ENCODE results near the gene C12orf43.

C12orf43 gene

DNA sequence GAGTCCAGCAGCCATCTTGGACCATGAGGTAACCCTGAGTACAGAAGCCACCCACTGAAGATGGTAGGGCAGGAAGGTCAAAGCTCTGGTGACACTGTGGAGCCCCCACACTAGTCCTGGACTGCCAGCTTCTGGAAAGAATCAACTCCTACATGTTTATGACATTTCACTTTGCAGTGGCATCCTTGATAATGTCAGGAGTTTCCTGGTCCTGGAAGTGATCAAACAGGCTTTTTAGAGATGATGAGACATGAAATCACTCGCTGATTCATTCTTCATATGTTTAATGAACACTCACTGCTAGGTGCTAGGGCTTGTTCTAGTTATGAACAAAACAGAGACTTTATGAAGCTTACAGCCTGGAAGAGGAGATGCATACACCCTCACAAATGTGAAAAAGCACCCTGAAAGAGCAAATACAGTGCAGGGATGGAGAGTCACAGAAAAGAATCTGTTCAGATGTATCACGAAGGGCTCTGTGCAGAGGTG lies 53.7 kb downstream of the C12orf43 start:
- H2BK120ac ChIP-seq (ENCODE audit: insufficient read depth, low read length, poor library complexity), result no peak overlapping the region
- no peak overlapping the region for H3K4me2 ChIP-seq (ENCODE audit: low read length)
- H4K8ac ChIP-seq (ENCODE audit: low read depth, low read length), result no peak overlapping the region
- DNase-seq, result no peak
- H2AFZ ChIP-seq (ENCODE audit: insufficient read depth, low read length, poor library complexity), result no peak overlapping the region
- no peak overlapping the region for H2BK12ac ChIP-seq (ENCODE audit: low read length)
- no peak overlapping the region for H3K14ac ChIP-seq (ENCODE audit: low read length)
- no peak overlapping the region for H3K27ac ChIP-seq (ENCODE audit: low read depth, low read length)
- no peak overlapping the region for H2AK5ac ChIP-seq (ENCODE audit: low read length)
- no peaks in the 10 kb centered on the region for H3K36me3 ChIP-seq (ENCODE audit: control insufficient read depth in 1 of 2, insufficient read depth in 2 of 2, low read length in 2 of 2)
- no peak overlapping the region for H4K12ac ChIP-seq (ENCODE audit: low read depth, low read length)
- H4K91ac ChIP-seq (ENCODE audit: low read depth, low read length), result no peak overlapping the region
- H3K4ac ChIP-seq (ENCODE audit: low read depth, low read length), result no peak overlapping the region
- no peak overlapping the region for H3K18ac ChIP-seq (ENCODE audit: low read length)
- no peaks in the 10 kb centered on the region for H3K4me1 ChIP-seq (ENCODE audit: control insufficient read depth in 1 of 2, insufficient read depth in 2 of 2, low read length in 2 of 2)
- no peaks in the 10 kb centered on the region for H3K79me2 ChIP-seq (ENCODE audit: control insufficient read depth, insufficient read depth, low read length, poor library complexity)
- WGBS (ENCODE audit: extremely low coverage, insufficient coverage, insufficient read length), result no CpG with 5 or more reads among the region's 2 CpGs
- no peak overlapping the region for H3K9ac ChIP-seq (ENCODE audit: low read length)
- no peak overlapping the region for H2BK5ac ChIP-seq (ENCODE audit: low read depth, low read length, poor library complexity)
- peaks cover 2% of the 10 kb centered on the region for H3K9me3 ChIP-seq (ENCODE audit: insufficient read depth, low read depth, low read length)
- H3K27me3 ChIP-seq (ENCODE audit: insufficient read depth, low read length), result no peaks in the 10 kb centered on the region
- H3K4me3 ChIP-seq (ENCODE audit: low read depth, low read length), result no peak overlapping the region
- H3K23ac ChIP-seq (ENCODE audit: low read length), result no peak overlapping the region
- H3K79me1 ChIP-seq (ENCODE audit: low read length), result no peaks in the 10 kb centered on the region

DNA sequence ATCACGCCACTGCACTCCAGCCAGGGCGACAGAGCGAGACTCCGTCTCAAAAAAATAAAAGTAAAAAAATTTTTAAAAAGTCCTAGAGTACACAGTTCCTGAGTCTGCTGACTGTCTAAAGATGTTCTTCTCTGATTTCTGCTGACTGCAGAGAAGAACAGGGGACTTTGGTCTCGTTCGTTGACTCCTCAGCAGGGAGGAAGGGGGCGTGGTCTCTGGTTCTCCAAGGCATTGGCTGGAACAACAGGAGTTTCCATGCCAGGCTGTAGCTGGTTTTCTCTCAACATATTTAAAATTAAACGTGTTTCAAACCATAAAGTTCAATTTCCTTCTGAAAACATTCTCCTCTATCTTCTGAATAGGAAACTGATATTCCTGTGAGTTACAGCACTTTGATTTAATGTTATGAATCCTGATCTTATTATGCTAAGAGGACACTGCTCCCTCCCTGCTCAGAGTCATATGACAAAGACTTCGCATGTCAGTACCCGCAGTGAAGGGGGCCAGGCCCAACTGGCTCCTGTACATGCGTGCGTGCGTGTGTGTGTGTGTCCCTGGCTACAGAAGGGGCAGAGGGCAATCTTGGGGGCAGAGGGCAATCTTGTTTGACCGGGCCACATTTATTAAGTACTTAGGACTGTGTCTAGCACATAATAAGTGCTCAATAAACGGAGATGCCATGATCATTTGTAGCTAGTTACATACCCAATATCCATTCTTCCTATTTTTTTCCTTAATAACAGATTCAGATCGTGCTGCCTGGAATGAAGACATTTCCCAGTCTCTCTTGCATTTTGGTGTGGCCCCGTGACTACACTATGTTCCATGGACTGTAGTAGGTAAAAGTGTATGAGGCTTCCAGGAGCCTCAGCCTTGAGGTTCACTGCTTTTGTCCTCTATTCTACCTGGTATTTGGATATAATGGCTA lies 54.4 kb downstream of the C12orf43 start:
- H3K79me1 ChIP-seq (ENCODE audit: low read length), result no peaks in the 10 kb centered on the region
- H3K9ac ChIP-seq (ENCODE audit: low read length), result no peak overlapping the region
- H3K36me3 ChIP-seq (ENCODE audit: control insufficient read depth in 1 of 2, insufficient read depth in 2 of 2, low read length in 2 of 2), result no peaks in the 10 kb centered on the region
- H3K79me2 ChIP-seq (ENCODE audit: control insufficient read depth, insufficient read depth, low read length, poor library complexity), result no peaks in the 10 kb centered on the region
- H2AFZ ChIP-seq (ENCODE audit: insufficient read depth, low read length, poor library complexity), result no peak overlapping the region
- no peak overlapping the region for H4K12ac ChIP-seq (ENCODE audit: low read depth, low read length)
- no peak overlapping the region for H4K8ac ChIP-seq (ENCODE audit: low read depth, low read length)
- no peak overlapping the region for H2AK5ac ChIP-seq (ENCODE audit: low read length)
- H2BK120ac ChIP-seq (ENCODE audit: insufficient read depth, low read length, poor library complexity), result no peak overlapping the region
- no peak overlapping the region for H3K4me2 ChIP-seq (ENCODE audit: low read length)
- no peak overlapping the region for H3K18ac ChIP-seq (ENCODE audit: low read length)
- peak in 1 of 2 donors; percentile 8 for DNase-seq
- no peak overlapping the region for H3K4me3 ChIP-seq (ENCODE audit: low read depth, low read length)
- no peak overlapping the region for H3K14ac ChIP-seq (ENCODE audit: low read length)
- H3K27me3 ChIP-seq (ENCODE audit: insufficient read depth, low read length), result no peaks in the 10 kb centered on the region
- H3K23ac ChIP-seq (ENCODE audit: low read length), result no peak overlapping the region
- no peak overlapping the region for H3K27ac ChIP-seq (ENCODE audit: low read depth, low read length)
- H3K9me3 ChIP-seq (ENCODE audit: insufficient read depth, low read depth, low read length), result peaks cover 2% of the 10 kb centered on the region
- H4K91ac ChIP-seq (ENCODE audit: low read depth, low read length), result no peak overlapping the region
- no peak overlapping the region for H2BK12ac ChIP-seq (ENCODE audit: low read length)
- no peaks in the 10 kb centered on the region for H3K4me1 ChIP-seq (ENCODE audit: control insufficient read depth in 1 of 2, insufficient read depth in 2 of 2, low read length in 2 of 2)
- no peak overlapping the region for H3K4ac ChIP-seq (ENCODE audit: low read depth, low read length)
- no peak overlapping the region for H2BK5ac ChIP-seq (ENCODE audit: low read depth, low read length, poor library complexity)
- no CpG with 5 or more reads among the region's 17 CpGs for WGBS (ENCODE audit: extremely low coverage, insufficient coverage, insufficient read length)

GRCh38 chr12:120960657-120961056 lies 55.6 kb downstream of the C12orf43 start:
- H3K4me2 ChIP-seq (ENCODE audit: low read length), result no peak overlapping the region
- no peaks in the 10 kb centered on the region for H3K4me1 ChIP-seq (ENCODE audit: control insufficient read depth in 1 of 2, insufficient read depth in 2 of 2, low read length in 2 of 2)
- peaks cover 2% of the 10 kb centered on the region for H3K9me3 ChIP-seq (ENCODE audit: insufficient read depth, low read depth, low read length)
- no peak for DNase-seq
- no peak overlapping the region for H2BK12ac ChIP-seq (ENCODE audit: low read length)
- no peak overlapping the region for H2AK5ac ChIP-seq (ENCODE audit: low read length)
- no peaks in the 10 kb centered on the region for H3K79me1 ChIP-seq (ENCODE audit: low read length)
- no peak overlapping the region for H2BK5ac ChIP-seq (ENCODE audit: low read depth, low read length, poor library complexity)
- H2BK120ac ChIP-seq (ENCODE audit: insufficient read depth, low read length, poor library complexity), result no peak overlapping the region
- no peak overlapping the region for H3K27ac ChIP-seq (ENCODE audit: low read depth, low read length)
- no peak overlapping the region for H4K8ac ChIP-seq (ENCODE audit: low read depth, low read length)
- H3K18ac ChIP-seq (ENCODE audit: low read length), result no peak overlapping the region
- no peak overlapping the region for H3K4me3 ChIP-seq (ENCODE audit: low read depth, low read length)
- no CpG with 5 or more reads among the region's 7 CpGs for WGBS (ENCODE audit: extremely low coverage, insufficient coverage, insufficient read length)
- H4K12ac ChIP-seq (ENCODE audit: low read depth, low read length), result no peak overlapping the region
- H3K4ac ChIP-seq (ENCODE audit: low read depth, low read length), result no peak overlapping the region
- no peak overlapping the region for H4K91ac ChIP-seq (ENCODE audit: low read depth, low read length)
- H2AFZ ChIP-seq (ENCODE audit: insufficient read depth, low read length, poor library complexity), result no peak overlapping the region
- no peaks in the 10 kb centered on the region for H3K36me3 ChIP-seq (ENCODE audit: control insufficient read depth in 1 of 2, insufficient read depth in 2 of 2, low read length in 2 of 2)
- H3K79me2 ChIP-seq (ENCODE audit: control insufficient read depth, insufficient read depth, low read length, poor library complexity), result no peaks in the 10 kb centered on the region
- no peak overlapping the region for H3K9ac ChIP-seq (ENCODE audit: low read length)
- H3K27me3 ChIP-seq (ENCODE audit: insufficient read depth, low read length), result no peaks in the 10 kb centered on the region
- H3K23ac ChIP-seq (ENCODE audit: low read length), result no peak overlapping the region
- no peak overlapping the region for H3K14ac ChIP-seq (ENCODE audit: low read length)

DNA sequence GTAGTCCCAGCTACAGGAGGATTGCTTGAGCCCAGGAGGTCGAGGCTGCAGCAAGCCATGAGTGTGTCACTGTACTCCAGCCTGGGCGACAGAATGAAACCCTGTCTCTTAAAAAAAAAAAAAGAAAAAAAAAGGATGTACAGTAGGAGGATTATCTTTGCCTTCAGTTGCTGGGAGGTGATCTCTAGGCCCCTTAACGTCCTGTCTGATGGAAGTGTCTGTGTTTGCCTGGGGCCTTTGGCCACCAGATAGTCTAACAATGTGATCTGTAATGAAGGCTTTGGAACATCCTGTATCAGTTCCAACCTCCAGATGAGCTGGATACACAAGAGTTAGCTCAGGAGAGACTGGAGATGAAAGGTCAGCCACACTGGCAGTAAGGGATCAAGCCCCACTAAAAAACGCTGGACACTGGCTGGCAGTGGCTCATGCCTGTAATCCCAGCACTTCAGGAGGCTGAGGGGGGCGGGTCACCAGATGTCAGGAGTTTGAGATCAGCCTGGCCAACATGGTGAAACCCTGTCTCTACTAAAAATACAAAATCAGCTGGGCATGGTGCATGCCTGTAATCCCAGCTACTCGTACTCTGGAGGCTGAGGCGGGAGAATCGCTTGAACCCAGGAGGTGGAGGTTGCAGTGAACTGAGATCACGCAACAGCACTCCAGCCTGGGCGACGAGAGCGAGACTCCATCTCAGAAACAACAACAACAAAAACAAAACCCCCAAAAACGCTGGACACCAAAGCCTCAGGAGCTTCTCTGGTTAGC lies 57.0 kb downstream of the C12orf43 start:
- no peak overlapping the region for H2BK5ac ChIP-seq (ENCODE audit: low read depth, low read length, poor library complexity)
- H4K91ac ChIP-seq (ENCODE audit: low read depth, low read length), result no peak overlapping the region
- no peak overlapping the region for H3K9ac ChIP-seq (ENCODE audit: low read length)
- no peak overlapping the region for H2BK120ac ChIP-seq (ENCODE audit: insufficient read depth, low read length, poor library complexity)
- H3K4me2 ChIP-seq (ENCODE audit: low read length), result no peak overlapping the region
- H2AFZ ChIP-seq (ENCODE audit: insufficient read depth, low read length, poor library complexity), result no peak overlapping the region
- no peak overlapping the region for H2AK5ac ChIP-seq (ENCODE audit: low read length)
- H3K4me3 ChIP-seq (ENCODE audit: low read depth, low read length), result no peak overlapping the region
- no peak overlapping the region for H3K14ac ChIP-seq (ENCODE audit: low read length)
- WGBS (ENCODE audit: extremely low coverage, insufficient coverage, insufficient read length), result no CpG with 5 or more reads among the region's 13 CpGs
- H3K23ac ChIP-seq (ENCODE audit: low read length), result no peak overlapping the region
- DNase-seq, result no peak
- H3K18ac ChIP-seq (ENCODE audit: low read length), result no peak overlapping the region
- no peak overlapping the region for H2BK12ac ChIP-seq (ENCODE audit: low read length)
- H3K9me3 ChIP-seq (ENCODE audit: insufficient read depth, low read depth, low read length), result peaks cover 2% of the 10 kb centered on the region
- H3K36me3 ChIP-seq (ENCODE audit: control insufficient read depth in 1 of 2, insufficient read depth in 2 of 2, low read length in 2 of 2), result no peaks in the 10 kb centered on the region
- H4K8ac ChIP-seq (ENCODE audit: low read depth, low read length), result no peak overlapping the region
- H3K4ac ChIP-seq (ENCODE audit: low read depth, low read length), result no peak overlapping the region
- H3K27ac ChIP-seq (ENCODE audit: low read depth, low read length), result no peak overlapping the region
- H3K4me1 ChIP-seq (ENCODE audit: control insufficient read depth in 1 of 2, insufficient read depth in 2 of 2, low read length in 2 of 2), result no peaks in the 10 kb centered on the region
- no peaks in the 10 kb centered on the region for H3K79me2 ChIP-seq (ENCODE audit: control insufficient read depth, insufficient read depth, low read length, poor library complexity)
- H3K79me1 ChIP-seq (ENCODE audit: low read length), result no peaks in the 10 kb centered on the region
- H3K27me3 ChIP-seq (ENCODE audit: insufficient read depth, low read length), result no peaks in the 10 kb centered on the region
- no peak overlapping the region for H4K12ac ChIP-seq (ENCODE audit: low read depth, low read length)

Data from trophoblast cell (in vitro differentiated cells and primary cell).